ENCODE results near the gene PDE3A.

DNA sequence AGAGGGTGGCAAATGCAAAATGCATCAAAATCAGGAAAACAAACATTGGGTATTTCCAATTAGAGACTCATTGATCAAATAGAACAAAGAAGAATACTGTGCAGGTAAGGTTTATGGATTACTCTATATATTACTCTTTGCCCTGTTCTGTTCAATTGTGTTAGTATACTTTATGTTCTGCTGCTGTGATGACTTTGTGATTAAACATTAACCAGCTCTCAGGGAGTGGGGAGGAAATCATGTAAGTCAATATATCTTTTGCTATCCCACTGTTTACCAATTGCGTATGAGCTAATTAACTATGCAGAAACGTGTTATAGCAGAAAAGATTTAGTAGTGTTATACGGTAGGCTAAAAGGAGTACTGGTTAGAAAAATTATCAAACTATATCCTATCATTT, 129.4 kb downstream of the PDE3A start:
- no peak for TF ChIP-seq E2F8 (IDR thresholded peaks at IDR 0.05; ENCODE audit: low read depth, partially characterized antibody)
- TF ChIP-seq, protein P1, sequence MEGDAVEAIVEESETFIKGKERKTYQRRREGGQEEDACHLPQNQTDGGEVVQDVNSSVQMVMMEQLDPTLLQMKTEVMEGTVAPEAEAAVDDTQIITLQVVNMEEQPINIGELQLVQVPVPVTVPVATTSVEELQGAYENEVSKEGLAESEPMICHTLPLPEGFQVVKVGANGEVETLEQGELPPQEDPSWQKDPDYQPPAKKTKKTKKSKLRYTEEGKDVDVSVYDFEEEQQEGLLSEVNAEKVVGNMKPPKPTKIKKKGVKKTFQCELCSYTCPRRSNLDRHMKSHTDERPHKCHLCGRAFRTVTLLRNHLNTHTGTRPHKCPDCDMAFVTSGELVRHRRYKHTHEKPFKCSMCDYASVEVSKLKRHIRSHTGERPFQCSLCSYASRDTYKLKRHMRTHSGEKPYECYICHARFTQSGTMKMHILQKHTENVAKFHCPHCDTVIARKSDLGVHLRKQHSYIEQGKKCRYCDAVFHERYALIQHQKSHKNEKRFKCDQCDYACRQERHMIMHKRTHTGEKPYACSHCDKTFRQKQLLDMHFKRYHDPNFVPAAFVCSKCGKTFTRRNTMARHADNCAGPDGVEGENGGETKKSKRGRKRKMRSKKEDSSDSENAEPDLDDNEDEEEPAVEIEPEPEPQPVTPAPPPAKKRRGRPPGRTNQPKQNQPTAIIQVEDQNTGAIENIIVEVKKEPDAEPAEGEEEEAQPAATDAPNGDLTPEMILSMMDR (IDR thresholded peaks at IDR 0.05 in 2 of 3, conservative IDR thresholded peaks at IDR 0.05 in 1 of 3; ENCODE audit: control insufficient read depth in 2 of 3, extremely low read depth in 1 of 3, insufficient read depth in 1 of 3, low read depth in 3 of 3, low read length in 3 of 3): no peak
- TF ChIP-seq, protein P2, sequence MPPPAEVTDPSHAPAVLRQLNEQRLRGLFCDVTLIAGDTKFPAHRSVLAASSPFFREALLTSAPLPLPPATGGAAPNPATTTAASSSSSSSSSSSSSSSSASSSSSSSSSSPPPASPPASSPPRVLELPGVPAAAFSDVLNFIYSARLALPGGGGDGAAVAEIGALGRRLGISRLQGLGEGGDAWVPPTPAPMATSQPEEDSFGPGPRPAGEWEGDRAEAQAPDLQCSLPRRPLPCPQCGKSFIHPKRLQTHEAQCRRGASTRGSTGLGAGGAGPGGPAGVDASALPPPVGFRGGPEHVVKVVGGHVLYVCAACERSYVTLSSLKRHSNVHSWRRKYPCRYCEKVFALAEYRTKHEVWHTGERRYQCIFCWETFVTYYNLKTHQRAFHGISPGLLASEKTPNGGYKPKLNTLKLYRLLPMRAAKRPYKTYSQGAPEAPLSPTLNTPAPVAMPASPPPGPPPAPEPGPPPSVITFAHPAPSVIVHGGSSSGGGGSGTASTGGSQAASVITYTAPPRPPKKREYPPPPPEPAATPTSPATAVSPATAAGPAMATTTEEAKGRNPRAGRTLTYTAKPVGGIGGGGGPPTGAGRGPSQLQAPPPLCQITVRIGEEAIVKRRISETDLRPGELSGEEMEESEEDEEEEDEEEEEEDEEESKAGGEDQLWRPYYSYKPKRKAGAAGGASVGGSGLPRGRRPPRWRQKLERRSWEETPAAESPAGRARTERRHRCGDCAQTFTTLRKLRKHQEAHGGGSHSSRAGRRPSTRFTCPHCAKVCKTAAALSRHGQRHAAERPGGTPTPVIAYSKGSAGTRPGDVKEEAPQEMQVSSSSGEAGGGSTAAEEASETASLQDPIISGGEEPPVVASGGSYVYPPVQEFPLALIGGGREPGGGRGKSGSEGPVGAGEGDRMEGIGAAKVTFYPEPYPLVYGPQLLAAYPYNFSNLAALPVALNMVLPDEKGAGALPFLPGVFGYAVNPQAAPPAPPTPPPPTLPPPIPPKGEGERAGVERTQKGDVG (CRISPR knock-in tag; IDR thresholded peaks at IDR 0.05): no peak
- TF ChIP-seq YY1 (IDR thresholded peaks at IDR 0.05; ENCODE audit: low read depth, low read length): no peak
- TF ChIP-seq NFYA (IDR thresholded peaks at IDR 0.05; ENCODE audit: borderline replicate concordance, low read depth, low read length): no peak
- TF ChIP-seq PBX3 (IDR thresholded peaks at IDR 0.05; ENCODE audit: insufficient replicate concordance, low read depth, low read length): no peak
- TF ChIP-seq EZH2 (IDR thresholded peaks at IDR 0.05; ENCODE audit: borderline replicate concordance, control insufficient read depth, low read depth, low read length): no peak
- TF ChIP-seq JUND (IDR thresholded peaks at IDR 0.05; ENCODE audit: low read depth, low read length): no peak
- no peak for TF ChIP-seq NRF1 (conservative IDR thresholded peaks at IDR 0.05; ENCODE audit: low read depth, low read length)
- no peak for TF ChIP-seq SRF (IDR thresholded peaks at IDR 0.05; ENCODE audit: low read depth in 2 of 2, low read length in 2 of 2)
